ENCODE results near the gene TLE7. TPM values are rescaled to one million over a fixed set of nuclear protein-coding genes. Genes with fewer than 3 reads are reported as not detected.

The TLE7 gene
- total RNA-seq, 1 experiment from 2014 or later: not detected

- no TSS peak for BruUV-seq (replicated peaks)
- TF ChIP-seq EZH2 (IDR thresholded peaks at IDR 0.05; ENCODE audit: low read depth): no peak
- TF ChIP-seq, protein P1, sequence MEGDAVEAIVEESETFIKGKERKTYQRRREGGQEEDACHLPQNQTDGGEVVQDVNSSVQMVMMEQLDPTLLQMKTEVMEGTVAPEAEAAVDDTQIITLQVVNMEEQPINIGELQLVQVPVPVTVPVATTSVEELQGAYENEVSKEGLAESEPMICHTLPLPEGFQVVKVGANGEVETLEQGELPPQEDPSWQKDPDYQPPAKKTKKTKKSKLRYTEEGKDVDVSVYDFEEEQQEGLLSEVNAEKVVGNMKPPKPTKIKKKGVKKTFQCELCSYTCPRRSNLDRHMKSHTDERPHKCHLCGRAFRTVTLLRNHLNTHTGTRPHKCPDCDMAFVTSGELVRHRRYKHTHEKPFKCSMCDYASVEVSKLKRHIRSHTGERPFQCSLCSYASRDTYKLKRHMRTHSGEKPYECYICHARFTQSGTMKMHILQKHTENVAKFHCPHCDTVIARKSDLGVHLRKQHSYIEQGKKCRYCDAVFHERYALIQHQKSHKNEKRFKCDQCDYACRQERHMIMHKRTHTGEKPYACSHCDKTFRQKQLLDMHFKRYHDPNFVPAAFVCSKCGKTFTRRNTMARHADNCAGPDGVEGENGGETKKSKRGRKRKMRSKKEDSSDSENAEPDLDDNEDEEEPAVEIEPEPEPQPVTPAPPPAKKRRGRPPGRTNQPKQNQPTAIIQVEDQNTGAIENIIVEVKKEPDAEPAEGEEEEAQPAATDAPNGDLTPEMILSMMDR (conservative IDR thresholded peaks at IDR 0.05): no peak
- Histone ChIP-seq H3F3A (ENCODE audit: insufficient read depth, low read depth) (no peaks in the 10 kb centered on the region), H2AFZ (no peak overlapping the region), H4K20me1 (ENCODE audit: insufficient read depth) (no peaks in the 10 kb centered on the region), H3K27me3 (ENCODE audit: insufficient read depth, low read depth) (no peaks in the 10 kb centered on the region), H3K9me3 (ENCODE audit: insufficient read depth, low read depth) (peaks cover 4% of the 10 kb centered on the region; the same call in 1 of the 2 replicates), H3K4me3 (no peak overlapping the region), H3K79me2 (ENCODE audit: low read depth) (no peaks in the 10 kb centered on the region), H3K9me2 (ENCODE audit: insufficient read depth) (no peaks in the 10 kb centered on the region), H3K27ac (no peak overlapping the region), H3K4me2 (no peak overlapping the region), H3K4me1 (replicated peaks; ENCODE audit: insufficient read depth) (no peaks in the 10 kb centered on the region), H3K36me3 (ENCODE audit: low read depth) (no peaks in the 10 kb centered on the region)
- CTCF ChIA-PET: no interaction called here
- POLR2A ChIA-PET (ENCODE audit: unreplicated experiment): no interaction called here
- intact Hi-C loops (cut with micrococcal nuclease; ENCODE audit: unreplicated experiment): no loop called here
- DNase-seq: no peak
These were observed 41.9 kb downstream of the TLE7 start for GRCh38 chr16:71399801-71400563.

DNA sequence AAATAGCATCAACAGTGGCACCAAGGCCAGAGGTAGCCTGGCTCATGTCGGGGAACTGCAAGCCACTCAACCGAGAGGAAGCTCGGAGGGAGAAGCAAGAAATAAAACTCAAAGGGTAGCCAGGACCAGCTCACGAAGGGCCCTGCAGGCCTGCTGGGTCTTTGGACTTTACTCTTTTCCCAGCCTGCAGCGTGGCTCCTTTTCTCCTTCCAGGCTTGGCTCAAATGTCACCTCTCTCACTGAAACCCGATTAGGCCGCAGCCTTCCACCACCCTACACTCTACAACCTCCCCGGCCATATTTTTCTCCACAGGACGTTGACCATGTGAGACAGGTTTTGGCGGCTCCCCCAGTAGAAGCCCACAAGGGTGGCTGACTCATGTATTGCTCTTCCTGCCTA, 45.3 kb downstream of the TLE7 start:
- TF ChIP-seq, protein P1 (conservative IDR thresholded peaks at IDR 0.05): no peak
- no peak for TF ChIP-seq EZH2 (IDR thresholded peaks at IDR 0.05; ENCODE audit: low read depth)
- Histone ChIP-seq H3K9me3 (ENCODE audit: insufficient read depth, low read depth) (no peaks in the 10 kb centered on the region), H3K4me2 (no peak overlapping the region), H3K27me3 (ENCODE audit: insufficient read depth, low read depth) (no peaks in the 10 kb centered on the region), H3K4me1 (replicated peaks; ENCODE audit: insufficient read depth) (no peaks in the 10 kb centered on the region), H3K4me3 (no peak overlapping the region), H2AFZ (no peak overlapping the region), H3F3A (ENCODE audit: insufficient read depth, low read depth) (peaks cover 22% of the 10 kb centered on the region; the same call in 1 of the 2 replicates), H3K36me3 (ENCODE audit: low read depth) (no peaks in the 10 kb centered on the region), H3K79me2 (ENCODE audit: low read depth) (no peaks in the 10 kb centered on the region), H4K20me1 (ENCODE audit: insufficient read depth) (no peaks in the 10 kb centered on the region), H3K9me2 (ENCODE audit: insufficient read depth) (no peaks in the 10 kb centered on the region), H3K27ac (no peak overlapping the region)
- ChIA-PET POLR2A (ENCODE audit: unreplicated experiment) (no interaction called here), CTCF (no interaction called here)
- DNase-seq: no peak
- intact Hi-C loops (cut with micrococcal nuclease; ENCODE audit: unreplicated experiment): no loop called here
- BruUV-seq (replicated peaks): no TSS peak

DNA sequence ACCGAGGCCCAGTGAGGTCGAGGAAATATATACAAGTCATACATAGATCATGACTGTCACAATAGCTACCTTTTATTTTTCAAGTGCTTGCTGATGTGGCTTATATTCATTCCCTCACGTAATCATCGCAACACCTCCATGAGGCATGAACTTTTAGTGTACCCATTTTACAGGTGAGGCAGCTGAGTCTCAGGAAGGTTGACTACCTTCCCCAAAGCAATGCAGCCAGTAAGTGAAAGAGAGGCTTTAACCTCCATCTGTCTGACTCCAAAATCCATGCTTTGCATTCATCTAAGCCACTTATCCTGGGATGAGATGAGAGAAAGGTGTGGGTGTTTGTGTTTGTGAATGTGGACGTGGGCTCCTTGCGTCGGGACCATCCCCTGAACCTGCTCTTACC, 52.5 kb downstream of the TLE7 start:
- intact Hi-C loops (cut with micrococcal nuclease; ENCODE audit: unreplicated experiment): no loop called here
- ChIA-PET POLR2A (ENCODE audit: unreplicated experiment) (no interaction called here), CTCF (no interaction called here)

More for the DNA sequence above, 52.5 kb downstream of the TLE7 start:
- Histone ChIP-seq H3K4me3 (no peak overlapping the region), H3K79me2 (ENCODE audit: low read depth) (no peaks in the 10 kb centered on the region), H3K9me3 (ENCODE audit: insufficient read depth, low read depth) (no peaks in the 10 kb centered on the region), H2AFZ (no peak overlapping the region), H4K20me1 (ENCODE audit: insufficient read depth) (0 out of 2 replicates have a peak, but pooled peaks cover 4% of the 10 kb centered on the region), H3K36me3 (ENCODE audit: low read depth) (peaks cover 29% of the 10 kb centered on the region; the same call in 1 of the 2 replicates), H3K4me1 (replicated peaks; ENCODE audit: insufficient read depth) (no peaks in the 10 kb centered on the region), H3K4me2 (no peak overlapping the region), H3K27ac (no peak overlapping the region), H3K9me2 (ENCODE audit: insufficient read depth) (no peaks in the 10 kb centered on the region), H3F3A (ENCODE audit: insufficient read depth, low read depth) (peaks cover 40% of the 10 kb centered on the region), H3K27me3 (ENCODE audit: insufficient read depth, low read depth) (no peaks in the 10 kb centered on the region)
- no TSS peak for BruUV-seq (replicated peaks)
- TF ChIP-seq EZH2 (IDR thresholded peaks at IDR 0.05; ENCODE audit: low read depth): no peak
- TF ChIP-seq, protein P1 (conservative IDR thresholded peaks at IDR 0.05): no peak
- no peak for DNase-seq
